GM18951 (cell line): ENCODE results near the gene JMJD7.

Experiments used
- POLR2A ChIP-seq: IDR thresholded peaks from 4 replicates; pipeline ENCODE4 v1.6.1; 2011; ENCODE audit warnings: mild to moderate bottlenecking; ENCODE audit not compliant: insufficient read length, insufficient read depth; ENCODE audit errors: extremely low read depth
- in situ Hi-C: fragments of 300-500 bp; cut with MboI; formaldehyde crosslinking; loops from one replicate; pipeline ENCODE4 v1.12.0; 2022; ENCODE audit warnings: low sequenced_read_pairs, mixed read lengths, inconsistent platforms; ENCODE audit not compliant: unreplicated experiment

JMJD7 gene

DNA sequence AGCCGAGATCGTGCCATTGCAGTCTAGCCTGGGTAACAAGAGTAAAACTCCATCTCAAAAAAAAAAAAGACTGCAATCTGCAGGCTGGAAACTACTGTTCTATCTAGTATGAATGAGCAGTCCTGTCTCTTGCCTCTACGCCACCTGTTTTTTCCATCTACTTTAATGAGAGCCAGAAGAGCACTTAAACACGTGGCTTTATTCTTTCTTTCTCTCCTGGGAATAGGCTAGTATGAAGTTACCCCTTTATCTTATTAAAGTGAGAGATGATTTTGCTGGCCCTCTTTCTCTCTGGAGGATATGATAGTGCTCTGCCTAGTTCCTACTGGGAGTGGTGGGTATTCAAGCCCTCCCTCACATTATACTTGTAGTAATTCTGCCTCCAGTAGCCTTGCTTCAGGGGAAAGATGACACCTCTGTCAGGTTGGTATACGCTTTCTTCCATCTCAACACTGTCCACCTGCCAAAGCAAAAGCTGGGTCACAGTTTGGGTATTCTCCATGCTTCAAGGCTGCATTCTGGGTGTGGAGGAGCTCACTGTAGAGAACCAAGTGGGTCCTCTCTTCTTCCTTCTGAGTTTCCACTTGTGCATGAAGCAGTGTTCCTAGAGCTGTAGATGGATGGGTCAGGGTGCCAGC, 35.8 kb upstream of the JMJD7 start:
- in situ Hi-C loops: no loop called here
- TF ChIP-seq POLR2A: no peak

DNA sequence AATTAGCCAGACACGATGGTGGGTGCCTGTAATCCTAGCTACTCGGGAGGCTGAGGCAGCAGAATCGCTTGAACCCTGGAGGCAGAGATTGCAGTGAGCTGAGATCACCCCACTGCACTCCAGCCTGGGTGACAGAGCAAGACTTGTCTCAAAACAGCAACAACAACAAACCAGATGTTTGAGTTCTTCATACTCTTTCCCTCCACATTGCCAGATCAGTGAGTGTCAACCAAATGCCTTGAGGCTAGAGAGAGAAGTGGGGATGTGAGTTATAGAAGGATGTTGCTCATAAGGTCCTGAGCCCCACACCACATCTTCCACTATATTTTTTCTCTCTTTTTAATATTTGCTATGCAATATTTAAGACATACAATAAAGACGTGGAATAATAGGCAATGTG, 33.8 kb upstream of the JMJD7 start:
- TF ChIP-seq POLR2A: no peak

DNA sequence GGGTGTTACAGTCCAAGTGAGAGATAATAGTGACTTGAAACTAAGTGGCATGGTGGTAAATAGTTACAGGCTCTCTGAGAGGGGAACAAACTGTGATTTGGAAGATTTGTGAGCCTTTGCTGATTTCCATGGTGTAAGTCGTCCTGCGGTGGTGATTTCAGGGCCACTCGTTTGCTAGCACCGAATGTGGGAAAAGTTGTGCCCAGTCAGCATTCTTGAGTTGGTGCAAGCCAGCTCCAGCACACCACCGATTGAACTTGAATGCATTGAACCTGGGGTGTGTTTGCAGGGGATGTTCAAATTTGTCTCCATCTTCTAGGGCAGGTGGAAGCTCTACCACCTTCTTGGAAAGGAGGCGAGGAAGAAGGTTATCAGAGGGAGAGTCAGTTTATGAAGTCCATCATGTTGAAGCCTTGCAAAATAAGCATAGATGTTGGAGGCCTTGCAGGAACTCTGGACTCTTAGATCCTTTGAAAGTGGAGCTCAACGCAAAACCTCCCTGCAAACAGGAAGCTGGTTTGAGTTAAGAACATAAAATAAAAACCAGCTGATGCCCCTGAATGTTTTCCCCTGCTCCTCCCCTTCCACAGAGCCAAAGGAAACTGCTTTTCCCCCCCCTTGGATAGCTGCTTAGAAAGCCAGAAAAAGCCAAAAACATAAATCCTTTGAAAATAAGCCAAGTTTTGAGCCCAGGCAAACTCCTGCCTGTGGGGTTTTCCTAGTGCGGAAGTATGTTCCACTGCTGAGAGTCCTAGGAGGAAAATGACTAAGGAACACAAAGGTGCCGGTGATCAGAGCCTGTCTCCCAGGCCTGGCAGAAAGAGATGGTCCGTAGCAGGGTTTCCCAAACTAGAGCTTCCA, 31.7 kb upstream of the JMJD7 start:
- in situ Hi-C loops: no loop called here
- no peak for TF ChIP-seq POLR2A

More for the DNA sequence above, 33.8 kb upstream of the JMJD7 start:
- in situ Hi-C loops: no loop called here

DNA sequence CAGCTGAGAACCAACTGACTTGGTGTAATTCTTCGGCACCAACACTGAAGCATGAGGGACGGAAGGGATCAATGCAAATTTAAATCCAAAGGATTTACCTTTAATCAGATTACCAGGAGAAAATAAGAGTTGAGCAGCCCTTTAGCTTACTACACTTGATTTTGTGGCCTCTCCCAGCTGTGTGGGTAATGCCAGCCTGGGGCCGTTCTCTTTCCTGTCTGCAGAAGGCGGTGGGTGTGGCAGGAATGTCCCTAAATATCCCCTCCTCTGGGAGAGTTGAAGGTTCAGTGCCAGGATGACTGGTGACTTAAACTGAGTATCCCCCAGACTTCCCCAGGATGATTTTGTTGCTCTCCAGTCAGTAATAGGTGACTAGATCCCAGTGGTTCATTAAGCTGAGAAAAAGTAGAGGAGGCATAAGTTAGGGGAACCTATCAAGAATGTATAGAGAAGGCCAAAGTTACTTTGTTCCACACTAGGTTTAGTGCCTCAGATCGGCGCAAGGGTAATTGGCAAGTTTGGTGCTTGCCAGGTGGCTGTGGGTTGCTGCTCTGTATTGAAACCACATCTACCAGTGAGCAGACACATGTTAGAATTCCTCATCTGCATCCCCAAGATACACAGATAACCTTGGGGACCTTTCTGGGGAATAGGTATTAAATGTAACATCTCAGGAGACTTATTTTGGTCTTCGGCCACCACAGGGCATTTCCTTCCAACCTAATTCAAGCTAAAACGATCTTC, 30.5 kb upstream of the JMJD7 start:
- TF ChIP-seq POLR2A: no peak
- in situ Hi-C loops: no loop called here

DNA sequence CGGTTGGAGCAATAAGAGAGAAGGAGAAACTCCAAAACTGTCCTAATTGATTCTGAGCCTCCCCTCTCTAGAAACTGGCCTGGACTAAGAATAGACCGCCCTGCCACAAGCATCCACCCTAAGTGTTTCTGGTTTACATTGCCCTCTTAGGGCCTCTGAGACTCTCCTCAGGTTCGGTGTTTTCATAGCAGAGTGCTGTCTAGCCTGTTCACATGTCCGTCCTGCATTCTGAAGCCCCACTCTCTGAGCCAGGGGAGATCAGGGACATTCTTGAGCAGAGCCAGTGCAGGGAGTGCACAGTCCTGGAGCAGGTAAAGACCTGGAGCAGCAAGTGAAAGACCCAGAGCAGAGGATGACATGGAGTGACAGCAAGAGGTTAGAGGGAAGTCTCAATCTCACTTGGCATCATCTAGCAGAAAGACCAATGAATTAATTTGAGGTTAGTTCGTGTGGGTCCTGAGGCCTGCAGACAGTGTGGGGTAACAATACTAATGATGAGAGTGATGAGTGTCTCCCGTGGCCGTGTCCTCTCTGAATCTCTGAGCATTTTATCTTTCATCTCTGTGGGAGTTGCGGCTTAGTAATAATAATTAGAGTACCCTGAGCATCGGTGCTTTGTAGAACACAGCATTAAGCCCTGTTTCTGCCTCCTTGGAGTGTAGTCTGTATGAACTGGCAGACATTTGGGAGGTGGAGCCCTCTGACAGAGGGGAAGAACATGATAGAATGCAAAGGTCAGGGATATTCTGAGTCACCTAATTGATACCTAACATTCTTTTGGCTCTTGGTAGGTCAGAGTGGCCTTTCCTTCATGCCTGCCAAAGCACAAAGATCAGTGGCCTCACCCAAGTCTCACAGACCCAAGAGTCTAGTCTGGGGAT, 29.0 kb upstream of the JMJD7 start:
- no peak for TF ChIP-seq POLR2A
- in situ Hi-C loops: no loop called here

DNA sequence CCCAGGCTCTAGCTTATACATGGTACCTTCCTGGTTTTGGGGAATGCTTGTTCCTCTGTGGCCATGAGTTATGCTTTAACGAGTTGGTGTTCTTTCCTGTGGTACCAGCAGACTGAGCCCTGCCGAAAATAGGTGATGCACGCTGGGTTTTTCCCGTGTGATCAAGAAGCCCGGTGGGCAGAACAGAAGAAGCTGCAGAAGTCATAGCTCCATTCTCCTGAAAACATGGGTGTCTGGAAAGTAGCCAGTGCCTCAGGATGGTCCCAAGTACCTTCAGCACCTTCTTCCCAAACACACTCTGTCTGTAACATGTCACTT, 28.4 kb upstream of the JMJD7 start:
- no peak for TF ChIP-seq POLR2A
- in situ Hi-C loops: no loop called here

DNA sequence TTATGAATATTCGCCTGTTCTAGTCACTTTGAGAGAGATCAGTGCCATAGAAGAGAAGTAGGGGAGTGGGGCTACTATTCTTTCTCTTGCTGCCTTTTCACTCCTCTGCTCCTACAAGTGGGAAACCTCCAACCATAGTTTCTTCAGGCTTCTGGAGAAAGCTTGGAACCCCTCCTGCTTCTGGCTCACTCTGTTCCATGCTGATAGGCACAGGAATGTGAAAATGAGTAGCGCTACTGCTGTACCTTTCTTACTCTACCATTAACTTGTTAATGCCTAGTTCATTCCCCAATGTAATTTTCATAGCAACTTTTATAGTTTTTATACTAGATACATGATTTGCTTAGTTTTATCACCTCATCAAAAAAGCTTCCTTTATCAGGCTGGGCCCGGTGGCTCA, 26.7 kb upstream of the JMJD7 start:
- in situ Hi-C loops: no loop called here
- TF ChIP-seq POLR2A: no peak

DNA sequence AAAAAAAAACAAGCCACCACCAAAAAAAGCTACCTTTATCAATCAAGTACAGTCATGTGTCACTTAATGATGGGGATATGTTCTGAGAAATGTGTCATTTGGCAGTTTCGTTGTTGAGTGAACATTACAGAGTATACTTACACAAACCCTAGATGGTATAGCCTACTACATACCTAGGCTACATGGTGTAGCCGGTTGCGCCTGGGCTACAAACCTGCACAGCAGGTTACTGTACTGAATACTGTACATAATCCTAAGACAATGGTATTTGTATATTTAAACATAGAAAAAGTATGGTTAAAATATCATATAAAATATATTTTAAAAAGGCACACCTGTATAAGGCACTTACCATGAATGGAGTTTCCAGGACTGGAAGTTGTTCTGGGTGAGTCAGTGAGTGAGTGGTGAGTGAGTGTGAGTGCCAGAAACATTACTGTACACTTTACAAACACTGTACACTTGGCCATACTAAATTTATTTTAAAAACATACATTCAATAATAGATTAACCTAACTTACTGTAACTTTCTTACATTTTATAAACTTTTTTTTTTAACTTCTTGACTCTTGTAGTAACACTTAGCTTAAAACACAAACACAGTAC, 25.9 kb upstream of the JMJD7 start:
- in situ Hi-C loops: no loop called here
- no peak for TF ChIP-seq POLR2A

DNA sequence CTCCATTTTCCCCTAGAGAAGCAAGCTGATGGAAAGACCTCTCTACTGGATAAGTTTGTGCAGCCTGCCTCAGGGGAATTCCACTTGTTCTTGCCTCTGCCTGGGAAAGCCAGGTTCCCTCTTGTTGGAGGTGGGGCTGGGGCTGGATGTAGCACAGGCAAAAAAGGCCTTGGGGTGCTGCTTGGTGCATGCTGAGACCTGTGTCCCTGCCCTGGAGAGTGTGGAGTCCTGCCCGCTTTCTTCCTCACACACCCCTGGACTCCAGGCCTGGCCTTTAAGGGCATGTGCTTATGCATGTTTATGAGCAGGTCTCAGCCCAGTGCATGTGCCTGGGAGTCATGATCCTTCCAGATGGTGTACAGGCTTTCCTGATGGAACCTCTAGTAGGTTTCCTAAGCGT, 23.5 kb upstream of the JMJD7 start:
- in situ Hi-C loops: no loop called here
- no peak for TF ChIP-seq POLR2A

DNA sequence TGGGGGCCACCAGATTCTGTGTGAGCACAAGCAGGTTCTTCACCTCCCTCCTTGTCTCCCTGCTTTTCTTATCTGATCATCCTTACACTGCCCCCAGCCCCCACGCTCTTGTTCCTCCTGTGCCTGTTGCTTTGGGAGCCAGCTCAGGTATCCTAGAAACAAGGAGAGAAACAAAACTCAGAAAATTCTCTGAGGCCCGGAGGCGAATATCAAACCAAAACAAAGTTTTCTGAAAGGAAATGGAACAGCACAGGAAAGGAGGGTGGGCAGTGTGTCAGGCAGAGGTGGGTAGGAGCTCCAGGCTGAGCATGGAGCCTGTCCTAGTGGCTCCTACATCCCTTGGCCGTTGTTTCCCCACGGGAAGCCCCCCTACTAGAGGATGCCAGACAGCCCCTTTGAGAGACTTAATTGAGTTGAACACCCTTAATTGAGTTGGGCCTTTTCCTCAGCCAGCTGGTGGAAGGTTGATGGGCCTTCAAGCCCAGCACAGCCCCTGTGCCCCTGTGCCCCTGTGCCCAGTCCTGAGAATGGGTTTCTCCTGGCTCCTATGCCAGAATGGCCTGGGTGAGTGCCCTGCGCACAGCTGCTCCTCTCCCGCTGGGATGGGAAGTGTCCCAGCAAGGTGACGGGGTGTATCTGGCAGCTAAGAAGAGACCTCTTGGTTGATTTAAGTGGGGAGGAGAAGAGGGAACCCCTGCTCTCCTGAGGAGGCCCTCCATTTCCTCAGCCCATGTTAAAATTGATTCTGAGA, 22.8 kb upstream of the JMJD7 start:
- in situ Hi-C loops: no loop called here
- TF ChIP-seq POLR2A: no peak

DNA sequence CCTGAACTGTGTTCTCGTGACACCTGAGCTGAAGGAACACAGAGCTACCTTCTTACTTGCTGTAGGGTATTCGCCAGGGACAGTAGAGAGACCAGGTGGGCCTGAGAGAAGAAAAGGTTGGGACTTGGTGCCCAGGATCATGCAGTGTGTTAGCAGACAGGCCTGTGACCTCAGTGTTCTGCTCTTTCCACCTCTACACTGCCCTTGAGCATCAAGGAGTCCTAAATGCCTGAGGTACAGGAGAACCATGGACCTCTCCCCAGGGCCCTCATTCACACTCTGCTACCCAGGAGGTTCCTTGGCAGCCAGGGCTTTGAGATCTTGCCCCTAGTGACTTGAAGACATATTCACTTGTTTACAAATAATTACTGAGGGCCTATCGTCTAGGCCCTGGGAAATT, 22.2 kb upstream of the JMJD7 start:
- no peak for TF ChIP-seq POLR2A
- in situ Hi-C loops: no loop called here
